ENCODE measurements around the gene ASB9. TPM values are rescaled to one million over a fixed set of nuclear protein-coding genes. Genes with fewer than 3 reads are reported as not detected.

ASB9 gene
- total RNA-seq, 1 donor from 2014 or later = 0.46 TPM

- intact Hi-C loops (cut with DNase I) = loop anchor here (5.0 kb wide), 1 partner anchor 1202 kb away; no protein-coding TSS in a partner anchor
- no peak for DNase-seq (ENCODE audit: low spot score)
These were observed 25.5 kb downstream of the ASB9 start for GRCh38 chrX:15244421-15244820.

- intact Hi-C loops (cut with DNase I) = loop anchor here (5.0 kb wide), 1 partner anchor 1201 kb away; no protein-coding TSS in a partner anchor
These were observed 26.9 kb downstream of the ASB9 start for GRCh38 chrX:15242899-15243555.

GRCh38 chrX:15241301-15241700, 28.6 kb downstream of the ASB9 start:
- intact Hi-C loops (cut with DNase I) = loop anchor here (5.0 kb wide), 1 partner anchor 1199 kb away; no protein-coding TSS in a partner anchor
- no peak for DNase-seq (ENCODE audit: low spot score)

More at GRCh38 chrX:15242899-15243555, 26.9 kb downstream of the ASB9 start:
- DNase-seq (ENCODE audit: low spot score) = no peak

GRCh38 chrX:15240414-15240813, 29.5 kb downstream of the ASB9 start:
- intact Hi-C loops (cut with DNase I) = loop anchor here (5.0 kb wide), 1 partner anchor 1198 kb away; no protein-coding TSS in a partner anchor
- DNase-seq (ENCODE audit: low spot score) = no peak

- DNase-seq (ENCODE audit: low spot score) = no peak
- intact Hi-C loops (cut with DNase I) = no loop called here
These were observed 33.7 kb downstream of the ASB9 start for GRCh38 chrX:15236146-15236545.

- DNase-seq (ENCODE audit: low spot score) = no peak
- intact Hi-C loops (cut with DNase I) = no loop called here
These were observed 34.9 kb downstream of the ASB9 start for GRCh38 chrX:15235001-15235400.

GRCh38 chrX:15233416-15234015, 36.4 kb downstream of the ASB9 start:
- DNase-seq (ENCODE audit: low spot score) = no peak
- intact Hi-C loops (cut with DNase I) = no loop called here

GRCh38 chrX:15224747-15225146, 45.1 kb downstream of the ASB9 start:
- intact Hi-C loops (cut with DNase I) = no loop called here
- no peak for DNase-seq (ENCODE audit: low spot score)

GRCh38 chrX:15221321-15221720, 48.6 kb downstream of the ASB9 start:
- intact Hi-C loops (cut with DNase I) = no loop called here
- DNase-seq (ENCODE audit: low spot score) = no peak

GRCh38 chrX:15217161-15217560, 52.7 kb downstream of the ASB9 start:
- intact Hi-C loops (cut with DNase I) = no loop called here
- DNase-seq (ENCODE audit: low spot score) = no peak

- DNase-seq (ENCODE audit: low spot score) = no peak
- intact Hi-C loops (cut with DNase I) = no loop called here
These were observed 53.6 kb downstream of the ASB9 start for GRCh38 chrX:15216280-15216679.

GRCh38 chrX:15215366-15215765, 54.5 kb downstream of the ASB9 start:
- intact Hi-C loops (cut with DNase I) = no loop called here
- no peak for DNase-seq (ENCODE audit: low spot score)

GRCh38 chrX:15214588-15214987, 55.3 kb downstream of the ASB9 start:
- intact Hi-C loops (cut with DNase I) = no loop called here
- DNase-seq (ENCODE audit: low spot score) = no peak

GRCh38 chrX:15209096-15209495, 60.8 kb downstream of the ASB9 start:
- DNase-seq (ENCODE audit: low spot score) = no peak
- intact Hi-C loops (cut with DNase I) = no loop called here

- DNase-seq (ENCODE audit: low spot score) = no peak
- intact Hi-C loops (cut with DNase I) = no loop called here
These were observed 61.9 kb downstream of the ASB9 start for GRCh38 chrX:15207994-15208393.

- intact Hi-C loops (cut with DNase I) = no loop called here
- no peak for DNase-seq (ENCODE audit: low spot score)
These were observed 62.5 kb downstream of the ASB9 start for GRCh38 chrX:15207384-15207783.

GRCh38 chrX:15206306-15206705, 63.6 kb downstream of the ASB9 start:
- DNase-seq (ENCODE audit: low spot score) = no peak
- intact Hi-C loops (cut with DNase I) = no loop called here

GRCh38 chrX:15204130-15204751, 65.6 kb downstream of the ASB9 start:
- DNase-seq (ENCODE audit: low spot score) = no peak
- intact Hi-C loops (cut with DNase I) = no loop called here

- no peak for DNase-seq (ENCODE audit: low spot score)
- intact Hi-C loops (cut with DNase I) = no loop called here
These were observed 66.2 kb downstream of the ASB9 start for GRCh38 chrX:15203694-15204093.

GRCh38 chrX:15202454-15203177, 67.3 kb downstream of the ASB9 start:
- no peak for DNase-seq (ENCODE audit: low spot score)
- intact Hi-C loops (cut with DNase I) = no loop called here
